CD4-positive, CD25-positive, alpha-beta regulatory T cell (primary cell): ENCODE results near the gene KIT. TPM values are rescaled to one million over a fixed set of nuclear protein-coding genes. Genes with fewer than 3 reads are reported as not detected.
A peak's percentile ranks its signal among the peaks of the same experiment; 100 is the strongest.

Source experiments
- ATAC-seq, 2 donors: fragments of 150-1000 bp; cut with Tn5 transposase; one replicate each; pipeline ENCODE4 v1.10.0; 2021; ENCODE audit warnings: low read depth in 2 of 2, moderate number of reproducible peaks in 2 of 2, moderate library complexity in 1 of 2
- DNase-seq, 3 donors: peaks; one replicate each; pipeline versions ENCODE4 v3.0.0 to v3.0.0-alpha.2; 2012 to 2022; ENCODE audit warnings: mixed read lengths in 1 of 3
- H3K27ac ChIP-seq: one replicate; pipeline ENCODE4 v1.7.0; 2013; ENCODE audit warnings: mild to moderate bottlenecking, low read length; ENCODE audit not compliant: insufficient read depth, poor library complexity, severe bottlenecking
- H3K27me3 ChIP-seq: one replicate; pipeline ENCODE4 v1.7.0; 2013; ENCODE audit warnings: low read length; ENCODE audit not compliant: control insufficient read depth, insufficient read depth
- H3K36me3 ChIP-seq: one replicate; pipeline ENCODE4 v1.7.0; 2013; ENCODE audit warnings: mild to moderate bottlenecking, low read length, moderate library complexity; ENCODE audit not compliant: control insufficient read depth, insufficient read depth
- H3K4me1 ChIP-seq: 2 replicates; pipeline ENCODE4 v1.7.0; 2013; ENCODE audit warnings: mild to moderate bottlenecking, low read length; ENCODE audit not compliant: insufficient read depth, control insufficient read depth, poor library complexity, severe bottlenecking
- H3K4me3 ChIP-seq: one replicate; pipeline ENCODE4 v1.7.0; 2013; ENCODE audit warnings: low read depth, mild to moderate bottlenecking, low read length, moderate library complexity
- H3K9me3 ChIP-seq, 2 experiments: 1 replicate in 1 of 2; 2 replicates in 1 of 2; pipeline ENCODE4 v1.7.0; 2013; ENCODE audit warnings: low read length in 2 of 2, mild to moderate bottlenecking in 1 of 2, moderate library complexity in 1 of 2; ENCODE audit not compliant: control insufficient read depth in 2 of 2
- H3K27ac Mint-ChIP-seq, 3 donors: one replicate each; pipeline ENCODE4 v1.8.0; 2020 to 2022; ENCODE audit warnings: mild to moderate bottlenecking in 3 of 3, mixed read lengths in 3 of 3, moderate library complexity in 2 of 3
- H3K27me3 Mint-ChIP-seq: one replicate; pipeline ENCODE4 v1.8.0; 2022; ENCODE audit warnings: mild to moderate bottlenecking, mixed read lengths
- H3K36me3 Mint-ChIP-seq: one replicate; pipeline ENCODE4 v1.8.0; 2020; ENCODE audit warnings: mixed read lengths
- H3K4me1 Mint-ChIP-seq, 4 donors: one replicate each; pipeline ENCODE4 v1.8.0; 2020 to 2022; ENCODE audit warnings: mixed read lengths in 4 of 4, mild to moderate bottlenecking in 1 of 4
- H3K4me3 Mint-ChIP-seq, 4 donors: one replicate each; pipeline ENCODE4 v1.8.0; 2020 to 2022; ENCODE audit warnings: mild to moderate bottlenecking in 4 of 4, mixed read lengths in 4 of 4, moderate library complexity in 3 of 4
- H3K9me3 Mint-ChIP-seq, 7 donors: one replicate each; pipeline ENCODE4 v1.8.0; 2020 to 2022; ENCODE audit warnings: mixed read lengths in 7 of 7, mild to moderate bottlenecking in 3 of 7, moderate library complexity in 2 of 7
- polyA plus RNA-seq, 4 donors: library from polyadenylated mRNA; unstranded; fragments of 300-500 nt; fragmentation: Illumina TruSeq; gene quantifications; one replicate each; pipeline ENCODE4 v1.2.3, GENCODE V29; 2021
- total RNA-seq: library from RNA; stranded (reverse); gene quantifications from one replicate; pipeline ENCODE4 v1.2.3, GENCODE V29; 2022

KIT gene
- total and polyA plus RNA-seq, 5 donors from 2014 or later, result 0.49 TPM; not detected in 4

DNA sequence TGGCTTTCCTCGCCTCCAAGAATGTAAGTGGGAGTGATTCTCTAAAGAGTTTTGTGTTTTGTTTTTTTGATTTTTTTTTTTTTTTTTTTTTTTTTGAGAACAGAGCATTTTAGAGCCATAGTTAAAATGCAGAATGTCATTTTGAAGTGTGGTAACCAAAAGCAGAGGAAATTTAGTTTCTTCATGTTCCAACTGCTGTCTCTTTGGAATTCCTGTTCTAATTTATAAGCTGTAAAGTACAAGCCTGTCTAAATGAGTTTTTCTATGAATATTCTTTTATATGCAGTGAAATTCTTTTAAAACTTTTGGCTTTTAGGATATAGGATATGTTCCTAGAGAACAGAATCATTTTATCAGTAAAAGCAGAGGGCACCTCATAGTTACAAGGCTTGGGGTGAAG, 74.2 kb downstream of the KIT start:
- ATAC-seq (no peak), DNase-seq (no peak)
- Histone ChIP-seq H3K27ac (no peak overlapping the region), H3K9me3 (no peaks in the 10 kb centered on the region), H3K4me1 (no peaks in the 10 kb centered on the region), H3K27me3 (peaks cover 6% of the 10 kb centered on the region), H3K36me3 (no peaks in the 10 kb centered on the region), H3K4me3 (no peak overlapping the region)
- Mint-ChIP-seq H3K4me1 (no peaks in the 10 kb centered on the region), H3K27ac (no peak overlapping the region), H3K9me3 (peaks cover 0 to 1% (median 0%) of the 10 kb centered on the region in 7 donors), H3K4me3 (no peak overlapping the region), H3K27me3 (no peaks in the 10 kb centered on the region), H3K36me3 (no peaks in the 10 kb centered on the region)

- H3K4me1 Mint-ChIP-seq, result no peaks in the 10 kb centered on the region
- Histone ChIP-seq H3K27me3 (no peaks in the 10 kb centered on the region), H3K4me1 (no peaks in the 10 kb centered on the region), H3K27ac (no peak overlapping the region), H3K9me3 (no peaks in the 10 kb centered on the region), H3K4me3 (no peak overlapping the region), H3K36me3 (no peaks in the 10 kb centered on the region)
- H3K27me3 Mint-ChIP-seq, result no peaks in the 10 kb centered on the region
- peaks cover 0 to 1% (median 0%) of the 10 kb centered on the region in 7 donors for H3K9me3 Mint-ChIP-seq
- no peak overlapping the region for H3K4me3 Mint-ChIP-seq
- no peaks in the 10 kb centered on the region for H3K36me3 Mint-ChIP-seq
- ATAC-seq (no peak), DNase-seq (no peak)
- H3K27ac Mint-ChIP-seq, result no peak overlapping the region
These were observed 79.7 kb downstream of the KIT start for GRCh38 chr4:54737421-54737820.

DNA sequence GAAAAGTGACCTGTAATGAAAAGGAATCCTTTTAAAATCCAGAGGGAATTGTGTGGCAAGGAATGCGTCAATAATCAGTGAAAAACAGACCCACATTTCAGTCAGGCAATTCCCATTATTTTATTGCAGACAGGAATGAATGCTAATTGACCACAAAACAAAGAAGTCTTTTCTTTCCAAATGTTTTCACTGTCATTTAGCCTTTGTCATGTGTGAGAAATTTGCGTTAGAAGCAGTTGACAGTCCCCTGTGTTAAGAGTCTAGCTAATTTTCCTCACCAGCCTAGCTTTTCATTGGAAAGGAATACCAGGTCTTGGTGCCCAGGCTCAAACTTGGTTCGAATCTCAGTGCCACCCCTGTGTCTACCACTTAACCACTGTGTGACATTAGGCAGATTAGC, 83.4 kb downstream of the KIT start:
- Histone ChIP-seq H3K27me3 (no peaks in the 10 kb centered on the region), H3K36me3 (no peaks in the 10 kb centered on the region), H3K4me3 (no peak overlapping the region), H3K27ac (no peak overlapping the region), H3K9me3 (no peaks in the 10 kb centered on the region), H3K4me1 (no peaks in the 10 kb centered on the region)
- peaks cover 0 to 6% (median 0%) of the 10 kb centered on the region in 7 donors for H3K9me3 Mint-ChIP-seq
- H3K4me1 Mint-ChIP-seq, result no peaks in the 10 kb centered on the region
- ATAC-seq (no peak), DNase-seq (no peak)
- no peak overlapping the region for H3K27ac Mint-ChIP-seq
- no peaks in the 10 kb centered on the region for H3K36me3 Mint-ChIP-seq
- no peaks in the 10 kb centered on the region for H3K27me3 Mint-ChIP-seq
- H3K4me3 Mint-ChIP-seq, result no peak overlapping the region

- Histone ChIP-seq H3K9me3 (no peaks in the 10 kb centered on the region), H3K36me3 (no peaks in the 10 kb centered on the region), H3K4me3 (no peak overlapping the region), H3K27ac (no peak overlapping the region), H3K4me1 (no peaks in the 10 kb centered on the region), H3K27me3 (no peaks in the 10 kb centered on the region)
- no peak for ATAC-seq
- Mint-ChIP-seq H3K4me1 (no peaks in the 10 kb centered on the region), H3K9me3 (peaks cover 0 to 7% (median 0%) of the 10 kb centered on the region in 7 donors), H3K36me3 (no peaks in the 10 kb centered on the region), H3K4me3 (no peak overlapping the region), H3K27me3 (no peaks in the 10 kb centered on the region), H3K27ac (no peak overlapping the region)
- DNase-seq, result no peak
These were observed 85.1 kb downstream of the KIT start for GRCh38 chr4:54742636-54743399.

DNA sequence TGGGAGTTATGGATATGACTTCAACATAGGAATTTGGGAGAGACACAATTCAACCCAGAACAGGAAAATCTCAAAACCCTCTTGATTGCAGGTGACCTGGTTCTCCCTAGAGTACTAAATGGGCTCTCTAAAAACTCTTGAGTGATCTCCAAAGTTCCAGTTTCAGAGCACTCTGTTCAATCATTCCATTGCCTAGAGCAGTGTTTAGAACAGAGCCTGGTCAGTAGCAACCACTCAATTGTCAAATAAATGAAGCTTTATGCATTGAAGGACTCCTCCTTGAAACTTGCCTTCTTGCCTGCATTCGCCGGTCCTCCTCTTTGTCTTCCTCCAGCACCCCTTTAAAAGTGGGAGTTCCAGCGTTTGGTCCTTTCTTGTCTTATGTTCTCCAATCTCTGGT, 85.8 kb downstream of the KIT start:
- no peaks in the 10 kb centered on the region for H3K4me1 Mint-ChIP-seq
- no peak overlapping the region for H3K4me3 ChIP-seq
- H3K36me3 ChIP-seq, result no peaks in the 10 kb centered on the region
- H3K9me3 ChIP-seq, result no peaks in the 10 kb centered on the region
- H3K27me3 Mint-ChIP-seq, result no peaks in the 10 kb centered on the region
- H3K36me3 Mint-ChIP-seq, result no peaks in the 10 kb centered on the region
- no peak overlapping the region for H3K27ac Mint-ChIP-seq
- H3K9me3 Mint-ChIP-seq, result peaks cover 0 to 10% (median 5%) of the 10 kb centered on the region in 7 donors
- DNase-seq, result no peak
- H3K4me1 ChIP-seq, result no peaks in the 10 kb centered on the region
- no peak overlapping the region for H3K4me3 Mint-ChIP-seq
- ATAC-seq, result no peak
- H3K27me3 ChIP-seq, result no peaks in the 10 kb centered on the region
- H3K27ac ChIP-seq, result no peak overlapping the region

- Mint-ChIP-seq H3K27ac (peak overlapping the region in 1 of 3 donors; percentile 39), H3K36me3 (no peaks in the 10 kb centered on the region), H3K4me3 (no peak overlapping the region), H3K27me3 (no peaks in the 10 kb centered on the region), H3K4me1 (no peaks in the 10 kb centered on the region), H3K9me3 (peaks cover 0 to 10% (median 5%) of the 10 kb centered on the region in 7 donors)
- ATAC-seq (no peak), DNase-seq (no peak)
- Histone ChIP-seq H3K27ac (no peak overlapping the region), H3K4me3 (no peak overlapping the region), H3K36me3 (no peaks in the 10 kb centered on the region), H3K4me1 (no peaks in the 10 kb centered on the region), H3K27me3 (no peaks in the 10 kb centered on the region), H3K9me3 (no peaks in the 10 kb centered on the region)
These were observed 86.7 kb downstream of the KIT start for GRCh38 chr4:54744487-54744886.

GRCh38 chr4:54745031-54745770, 87.4 kb downstream of the KIT start:
- Histone ChIP-seq H3K27me3 (no peaks in the 10 kb centered on the region), H3K27ac (no peak overlapping the region), H3K4me1 (no peaks in the 10 kb centered on the region), H3K36me3 (no peaks in the 10 kb centered on the region), H3K4me3 (no peak overlapping the region), H3K9me3 (no peaks in the 10 kb centered on the region)
- H3K9me3 Mint-ChIP-seq, result peaks cover 0 to 10% (median 5%) of the 10 kb centered on the region in 7 donors
- no peak overlapping the region for H3K27ac Mint-ChIP-seq
- no peaks in the 10 kb centered on the region for H3K27me3 Mint-ChIP-seq
- DNase-seq, result no peak
- ATAC-seq, result no peak
- H3K4me3 Mint-ChIP-seq, result no peak overlapping the region
- H3K4me1 Mint-ChIP-seq, result no peaks in the 10 kb centered on the region
- no peaks in the 10 kb centered on the region for H3K36me3 Mint-ChIP-seq
